Panc1 (cell line): ENCODE measurements around the gene SCUBE3.

Source experiments
- POLR2AphosphoS5 ChIP-seq: IDR thresholded peaks from 2 replicates; pipeline ENCODE4 v1.6.1; 2012; ENCODE audit warnings: mild to moderate bottlenecking, low read depth, low read length, moderate library complexity
- SIN3A ChIP-seq: IDR thresholded peaks from 2 replicates; pipeline ENCODE4 v1.6.1; 2012; ENCODE audit warnings: low read depth, mild to moderate bottlenecking, low read length, moderate library complexity, borderline replicate concordance; ENCODE audit not compliant: insufficient read depth
- TCF7L2 ChIP-seq: IDR thresholded peaks from 2 replicates; pipeline ENCODE4 v1.6.1; 2011; ENCODE audit warnings: mild to moderate bottlenecking, low read depth, low read length, inconsistent platforms
- TF ChIP-seq, protein P1 (sequence below): fragments of 450-650 bp; IDR thresholded peaks from 2 replicates; pipeline ENCODE4 v1.5.1; 2017; ENCODE audit warnings: mild to moderate bottlenecking

DNA sequence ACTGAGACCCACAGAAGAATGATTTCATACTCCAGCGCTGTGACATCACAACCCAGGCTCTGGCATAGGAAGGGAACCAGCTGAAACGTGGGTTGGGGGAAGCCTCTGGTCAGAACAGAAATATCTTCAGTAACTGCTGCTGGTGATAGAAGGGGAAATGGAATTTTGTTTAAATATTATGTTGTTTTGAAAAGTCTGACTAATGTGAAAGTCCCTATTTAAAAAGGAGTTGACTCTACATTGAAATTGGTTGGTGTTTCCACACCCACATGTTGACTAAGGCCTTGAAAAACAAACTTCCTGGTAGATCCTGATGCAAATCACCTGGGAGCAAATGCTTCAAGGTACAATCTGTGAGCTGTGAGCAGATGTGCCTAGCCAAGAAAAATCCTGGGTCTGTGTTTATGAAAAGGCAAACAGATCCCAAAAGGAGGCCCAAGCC is 48.1 kb upstream of the SCUBE3 start:
- TF ChIP-seq POLR2AphosphoS5 (peak; percentile 45; the same call in 1 of the 2 replicates), TCF7L2 (no peak), SIN3A (no peak)
- TF ChIP-seq, protein P1, sequence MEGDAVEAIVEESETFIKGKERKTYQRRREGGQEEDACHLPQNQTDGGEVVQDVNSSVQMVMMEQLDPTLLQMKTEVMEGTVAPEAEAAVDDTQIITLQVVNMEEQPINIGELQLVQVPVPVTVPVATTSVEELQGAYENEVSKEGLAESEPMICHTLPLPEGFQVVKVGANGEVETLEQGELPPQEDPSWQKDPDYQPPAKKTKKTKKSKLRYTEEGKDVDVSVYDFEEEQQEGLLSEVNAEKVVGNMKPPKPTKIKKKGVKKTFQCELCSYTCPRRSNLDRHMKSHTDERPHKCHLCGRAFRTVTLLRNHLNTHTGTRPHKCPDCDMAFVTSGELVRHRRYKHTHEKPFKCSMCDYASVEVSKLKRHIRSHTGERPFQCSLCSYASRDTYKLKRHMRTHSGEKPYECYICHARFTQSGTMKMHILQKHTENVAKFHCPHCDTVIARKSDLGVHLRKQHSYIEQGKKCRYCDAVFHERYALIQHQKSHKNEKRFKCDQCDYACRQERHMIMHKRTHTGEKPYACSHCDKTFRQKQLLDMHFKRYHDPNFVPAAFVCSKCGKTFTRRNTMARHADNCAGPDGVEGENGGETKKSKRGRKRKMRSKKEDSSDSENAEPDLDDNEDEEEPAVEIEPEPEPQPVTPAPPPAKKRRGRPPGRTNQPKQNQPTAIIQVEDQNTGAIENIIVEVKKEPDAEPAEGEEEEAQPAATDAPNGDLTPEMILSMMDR = no peak
